ENCODE data around the gene TOX3. TPM values are rescaled to one million over a fixed set of nuclear protein-coding genes. Genes with fewer than 3 reads are reported as not detected.

TOX3 gene
- total RNA-seq, 2 donors from 2014 or later = not detected

GRCh38 chr16:52584354-52585320, 37.7 kb upstream of the TOX3 start:
- H3K9me3 ChIP-seq = no peaks in the 10 kb centered on the region
- TF ChIP-seq, protein P1, sequence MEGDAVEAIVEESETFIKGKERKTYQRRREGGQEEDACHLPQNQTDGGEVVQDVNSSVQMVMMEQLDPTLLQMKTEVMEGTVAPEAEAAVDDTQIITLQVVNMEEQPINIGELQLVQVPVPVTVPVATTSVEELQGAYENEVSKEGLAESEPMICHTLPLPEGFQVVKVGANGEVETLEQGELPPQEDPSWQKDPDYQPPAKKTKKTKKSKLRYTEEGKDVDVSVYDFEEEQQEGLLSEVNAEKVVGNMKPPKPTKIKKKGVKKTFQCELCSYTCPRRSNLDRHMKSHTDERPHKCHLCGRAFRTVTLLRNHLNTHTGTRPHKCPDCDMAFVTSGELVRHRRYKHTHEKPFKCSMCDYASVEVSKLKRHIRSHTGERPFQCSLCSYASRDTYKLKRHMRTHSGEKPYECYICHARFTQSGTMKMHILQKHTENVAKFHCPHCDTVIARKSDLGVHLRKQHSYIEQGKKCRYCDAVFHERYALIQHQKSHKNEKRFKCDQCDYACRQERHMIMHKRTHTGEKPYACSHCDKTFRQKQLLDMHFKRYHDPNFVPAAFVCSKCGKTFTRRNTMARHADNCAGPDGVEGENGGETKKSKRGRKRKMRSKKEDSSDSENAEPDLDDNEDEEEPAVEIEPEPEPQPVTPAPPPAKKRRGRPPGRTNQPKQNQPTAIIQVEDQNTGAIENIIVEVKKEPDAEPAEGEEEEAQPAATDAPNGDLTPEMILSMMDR (IDR thresholded peaks at IDR 0.05) = no peak
- no peak overlapping the region for H3K4me3 ChIP-seq
- H3K27ac ChIP-seq = no peak overlapping the region
- DNase-seq (ENCODE audit: low spot score) = no peak
- no peaks in the 10 kb centered on the region for H3K36me3 ChIP-seq
- no peaks in the 10 kb centered on the region for H3K4me1 ChIP-seq
- H3K27me3 ChIP-seq = no peaks in the 10 kb centered on the region

- no peak for DNase-seq (ENCODE audit: low spot score)
- no peak overlapping the region for H3K27ac ChIP-seq
- H3K9me3 ChIP-seq = no peaks in the 10 kb centered on the region
- H3K27me3 ChIP-seq = no peaks in the 10 kb centered on the region
- H3K4me1 ChIP-seq = no peaks in the 10 kb centered on the region
- no peaks in the 10 kb centered on the region for H3K36me3 ChIP-seq
- TF ChIP-seq, protein P1 (IDR thresholded peaks at IDR 0.05) = no peak
- H3K4me3 ChIP-seq = no peak overlapping the region
These were observed 34.6 kb upstream of the TOX3 start for GRCh38 chr16:52581530-52581929.

- no peaks in the 10 kb centered on the region for H3K27me3 ChIP-seq
- no peaks in the 10 kb centered on the region for H3K4me1 ChIP-seq
- TF ChIP-seq, protein P1 (IDR thresholded peaks at IDR 0.05) = no peak
- no peaks in the 10 kb centered on the region for H3K36me3 ChIP-seq
- H3K9me3 ChIP-seq = no peaks in the 10 kb centered on the region
- H3K27ac ChIP-seq = no peak overlapping the region
- DNase-seq (ENCODE audit: low spot score) = no peak
- no peak overlapping the region for H3K4me3 ChIP-seq
These were observed 33.5 kb upstream of the TOX3 start for GRCh38 chr16:52580488-52580887.

DNA sequence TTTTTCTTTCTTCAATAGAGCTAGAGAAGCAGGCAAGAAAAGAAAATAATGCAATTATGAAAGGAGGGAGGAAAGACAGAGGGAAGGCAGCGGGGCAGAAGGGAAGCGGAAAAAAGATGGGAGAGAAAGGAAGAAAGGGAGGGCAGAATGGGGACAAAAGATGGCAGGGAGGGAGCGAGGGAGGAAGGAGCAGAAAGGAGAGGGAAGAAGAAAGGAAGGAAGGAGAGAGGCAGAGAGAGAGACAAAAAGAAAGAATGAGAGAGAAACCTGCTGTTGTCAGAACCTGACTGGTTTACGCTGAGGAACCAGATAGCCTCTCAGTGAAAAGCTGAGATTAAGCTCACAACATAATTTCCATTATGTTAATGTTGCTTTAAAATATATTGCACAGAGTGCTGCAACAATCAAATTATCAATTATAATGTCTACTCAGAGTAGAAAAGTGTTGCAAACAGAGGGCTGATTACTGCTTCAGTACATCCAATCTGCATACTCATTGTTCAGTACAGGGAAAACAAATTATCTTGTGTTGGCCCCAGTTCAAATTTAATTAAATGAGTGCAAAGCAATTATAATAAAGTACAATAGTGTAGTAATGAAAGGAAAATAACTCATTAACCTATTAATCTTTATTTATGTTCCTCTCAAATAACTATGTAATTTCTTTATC, 32.0 kb upstream of the TOX3 start:
- TF ChIP-seq, protein P1 (IDR thresholded peaks at IDR 0.05) = no peak
- H3K9me3 ChIP-seq = no peaks in the 10 kb centered on the region
- no peaks in the 10 kb centered on the region for H3K36me3 ChIP-seq
- H3K4me1 ChIP-seq = no peaks in the 10 kb centered on the region
- H3K27ac ChIP-seq = no peak overlapping the region
- H3K27me3 ChIP-seq = no peaks in the 10 kb centered on the region
- no peak overlapping the region for H3K4me3 ChIP-seq
- DNase-seq (ENCODE audit: low spot score) = no peak

DNA sequence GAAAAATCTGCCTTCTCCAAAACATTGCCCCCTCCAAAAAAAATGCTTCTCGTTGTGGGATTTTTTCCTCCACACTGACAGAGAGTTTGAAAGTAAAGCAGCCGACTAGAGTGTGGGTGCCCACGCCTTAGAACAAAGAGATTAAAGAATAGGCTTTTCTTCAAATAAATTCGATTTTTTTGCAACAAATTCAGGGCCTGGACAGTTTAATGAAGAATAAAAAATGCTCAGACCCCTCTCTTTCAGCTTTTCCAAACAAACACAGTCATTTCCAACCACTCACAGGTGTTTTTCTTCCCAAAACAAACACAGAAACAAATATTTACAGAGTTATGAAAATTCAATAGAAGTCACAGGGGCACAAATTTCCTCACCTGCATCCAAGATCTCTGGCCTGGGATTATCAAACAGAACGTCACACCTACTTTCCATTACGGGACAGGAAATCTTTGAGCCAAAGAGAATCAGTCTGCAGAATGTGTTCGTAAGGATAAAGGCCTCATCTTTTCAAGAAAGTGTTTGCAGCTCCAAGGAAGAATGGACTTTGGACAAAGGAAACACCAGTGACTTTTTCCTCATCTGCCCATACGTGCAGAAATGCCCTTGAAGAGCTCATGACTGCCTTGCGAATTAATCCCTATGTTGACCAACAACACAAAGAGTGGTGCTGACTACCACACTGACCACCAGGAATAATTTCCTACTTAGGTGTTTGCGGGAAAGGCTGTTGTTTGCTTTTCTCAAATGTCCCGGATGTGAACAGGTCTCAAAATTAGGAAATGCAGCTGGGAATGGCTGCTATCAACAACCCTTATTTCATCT, 31.3 kb upstream of the TOX3 start:
- Histone ChIP-seq H3K4me1 (no peaks in the 10 kb centered on the region), H3K36me3 (no peaks in the 10 kb centered on the region), H3K9me3 (no peaks in the 10 kb centered on the region), H3K27ac (no peak overlapping the region), H3K27me3 (no peaks in the 10 kb centered on the region), H3K4me3 (no peak overlapping the region)
- TF ChIP-seq, protein P1 (IDR thresholded peaks at IDR 0.05) = no peak
- no peak for DNase-seq (ENCODE audit: low spot score)

All from right atrium auricular region (tissue), 2 donors.